Panc1 (cell line): Measurements from ENCODE around the gene TRERF1. TPM values are rescaled to one million over a fixed set of nuclear protein-coding genes. Genes with fewer than 3 reads are reported as not detected.

Experiments used
- ATAC-seq: fragments of 200-7000 bp; cut with Tn5 transposase; 2 replicates; pipeline ENCODE4 v1.9.1; 2020; ENCODE audit warnings: mild to moderate bottlenecking, moderate library complexity
- BruUV-seq: library from RNA; stranded (reverse); fragments of 400-500 nt; replicated peaks from 2 replicates; lab custom pipeline; 2021; lab: Mats Ljungman, UMichigan
- CTCF ChIA-PET: fragments of 300-600 bp; sonication (Branson Sonifier 250); formaldehyde crosslinking; loops from one replicate; lab custom pipeline; 2022; ENCODE audit warnings: antibody characterized with exemption; lab: Charles Lee
- POLR2A ChIA-PET: fragments of 300-600 bp; sonication (Branson Sonifier 250); formaldehyde crosslinking; loops from one replicate; lab custom pipeline; 2022; ENCODE audit warnings: antibody characterized with exemption; lab: Charles Lee
- DNase-seq: peaks from one replicate; pipeline ENCODE4 v3.0.0-alpha.2; 2010; ENCODE audit warnings: low read depth, low spot score
- H3K27ac ChIP-seq: 2 replicates; pipeline ENCODE4 v1.5.1; 2011; ENCODE audit warnings: mild to moderate bottlenecking, low read length, inconsistent platforms
- H3K27me3 ChIP-seq: fragments of 200-500 bp; sonication (Bioruptor generic); 2 replicates; pipeline ENCODE4 v1.6.0; 2014; ENCODE audit warnings: low read length, inconsistent platforms; ENCODE audit not compliant: control insufficient read depth, insufficient read depth
- H3K36me3 ChIP-seq: fragments of 200-500 bp; sonication (Bioruptor generic); 2 replicates; pipeline ENCODE4 v1.5.1; 2014; ENCODE audit warnings: inconsistent platforms, mild to moderate bottlenecking, low read length, moderate library complexity; ENCODE audit not compliant: control insufficient read depth, insufficient read depth
- H3K4me1 ChIP-seq: 2 replicates; pipeline ENCODE4 v1.5.1; 2011; ENCODE audit warnings: inconsistent platforms, mild to moderate bottlenecking, low read length, moderate library complexity; ENCODE audit not compliant: control insufficient read depth, insufficient read depth
- H3K4me3 ChIP-seq, 2 experiments: 2 replicates each; pipeline ENCODE4 v1.5.1; 2011 to 2012; ENCODE audit warnings: low read depth in 2 of 2, low read length in 2 of 2, mild to moderate bottlenecking in 2 of 2, inconsistent platforms in 1 of 2, moderate library complexity in 1 of 2
- H3K9me3 ChIP-seq: fragments of 200-500 bp; sonication (Bioruptor generic); 2 replicates; pipeline ENCODE4 v1.5.1; 2014; ENCODE audit warnings: low read depth, mild to moderate bottlenecking, inconsistent platforms, low read length, moderate library complexity; ENCODE audit not compliant: control insufficient read depth, insufficient read depth
- POLR2AphosphoS5 ChIP-seq: IDR thresholded peaks from 2 replicates; pipeline ENCODE4 v1.6.1; 2012; ENCODE audit warnings: mild to moderate bottlenecking, low read depth, low read length, moderate library complexity
- SIN3A ChIP-seq: IDR thresholded peaks from 2 replicates; pipeline ENCODE4 v1.6.1; 2012; ENCODE audit warnings: low read depth, mild to moderate bottlenecking, low read length, moderate library complexity, borderline replicate concordance; ENCODE audit not compliant: insufficient read depth
- TCF7L2 ChIP-seq: IDR thresholded peaks from 2 replicates; pipeline ENCODE4 v1.6.1; 2011; ENCODE audit warnings: mild to moderate bottlenecking, low read depth, low read length, inconsistent platforms
- in situ Hi-C: cut with HindIII; loops from 2 replicates; pipeline ENCODE4 v1.10.0; 2016; ENCODE audit warnings: low sequenced_read_pairs, low pct_unique_long_range_greater_than_20kb
- intact Hi-C: fragments of 100-400 bp; cut with micrococcal nuclease; formaldehyde crosslinking; loops from one replicate; pipeline ENCODE4 v1.10.0; 2022; ENCODE audit not compliant: unreplicated experiment
- total RNA-seq: library from RNA; stranded (reverse); gene quantifications from one replicate; pipeline ENCODE4 v1.2.1, GENCODE V29; 2021; ENCODE audit not compliant: unreplicated experiment
- TF ChIP-seq, protein P1 (sequence below), 2 experiments: IDR thresholded peaks; 2 replicates each; pipeline ENCODE4 v1.6.1; 2011 to 2012; ENCODE audit warnings: low read depth in 2 of 2, control low read depth in 1 of 2, low read length in 1 of 2, mild to moderate bottlenecking in 1 of 2, moderate library complexity in 1 of 2; ENCODE audit not compliant: insufficient read depth in 1 of 2
- TF ChIP-seq, protein P2 (sequence below): fragments of 450-650 bp; IDR thresholded peaks from 2 replicates; pipeline ENCODE4 v1.5.1; 2017; ENCODE audit warnings: mild to moderate bottlenecking

TRERF1 gene
- total RNA-seq, 1 experiment from 2014 or later, result 30.6 TPM

DNA sequence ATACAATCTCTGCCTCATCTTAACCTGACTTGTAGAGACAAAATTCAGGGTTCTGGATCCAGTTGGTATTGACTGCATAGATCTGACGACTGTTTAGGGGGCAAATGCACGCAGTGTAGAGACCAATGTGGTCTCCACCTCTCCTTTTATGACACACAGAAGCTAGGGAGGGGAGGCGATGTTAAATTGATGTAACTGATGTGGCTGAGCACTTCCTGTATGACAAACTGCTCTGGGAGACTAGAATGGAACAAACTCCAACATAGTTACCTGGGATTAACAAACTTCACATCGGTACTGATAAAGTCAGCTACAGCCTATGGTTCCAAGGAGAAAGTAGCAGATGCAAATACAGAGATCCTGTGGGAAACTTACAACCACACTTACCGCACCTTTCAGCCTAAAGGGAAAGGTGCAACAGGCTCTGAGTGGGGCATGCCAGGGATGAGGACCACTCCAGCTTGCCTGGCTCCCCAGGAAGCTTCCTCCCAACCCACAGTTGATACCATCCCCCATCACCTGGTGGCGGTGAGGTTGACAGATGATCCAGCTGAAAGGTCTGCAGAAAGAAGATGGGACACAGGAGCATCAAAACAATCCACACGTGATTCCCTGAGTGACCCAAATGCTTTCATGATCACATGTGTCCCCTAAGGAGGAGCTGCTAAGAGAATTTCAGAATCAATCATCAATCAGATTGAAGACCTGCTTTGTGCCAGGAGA lies 173.4 kb downstream of the TRERF1 start:
- peaks cover 29% of the 10 kb centered on the region for H3K4me1 ChIP-seq
- H3K36me3 ChIP-seq, result no peaks in the 10 kb centered on the region
- ChIA-PET POLR2A (no interaction called here), CTCF (no interaction called here)
- DNase-seq (no peak), ATAC-seq (no peak)
- H3K9me3 ChIP-seq, result no peaks in the 10 kb centered on the region
- TF ChIP-seq, protein P1, sequence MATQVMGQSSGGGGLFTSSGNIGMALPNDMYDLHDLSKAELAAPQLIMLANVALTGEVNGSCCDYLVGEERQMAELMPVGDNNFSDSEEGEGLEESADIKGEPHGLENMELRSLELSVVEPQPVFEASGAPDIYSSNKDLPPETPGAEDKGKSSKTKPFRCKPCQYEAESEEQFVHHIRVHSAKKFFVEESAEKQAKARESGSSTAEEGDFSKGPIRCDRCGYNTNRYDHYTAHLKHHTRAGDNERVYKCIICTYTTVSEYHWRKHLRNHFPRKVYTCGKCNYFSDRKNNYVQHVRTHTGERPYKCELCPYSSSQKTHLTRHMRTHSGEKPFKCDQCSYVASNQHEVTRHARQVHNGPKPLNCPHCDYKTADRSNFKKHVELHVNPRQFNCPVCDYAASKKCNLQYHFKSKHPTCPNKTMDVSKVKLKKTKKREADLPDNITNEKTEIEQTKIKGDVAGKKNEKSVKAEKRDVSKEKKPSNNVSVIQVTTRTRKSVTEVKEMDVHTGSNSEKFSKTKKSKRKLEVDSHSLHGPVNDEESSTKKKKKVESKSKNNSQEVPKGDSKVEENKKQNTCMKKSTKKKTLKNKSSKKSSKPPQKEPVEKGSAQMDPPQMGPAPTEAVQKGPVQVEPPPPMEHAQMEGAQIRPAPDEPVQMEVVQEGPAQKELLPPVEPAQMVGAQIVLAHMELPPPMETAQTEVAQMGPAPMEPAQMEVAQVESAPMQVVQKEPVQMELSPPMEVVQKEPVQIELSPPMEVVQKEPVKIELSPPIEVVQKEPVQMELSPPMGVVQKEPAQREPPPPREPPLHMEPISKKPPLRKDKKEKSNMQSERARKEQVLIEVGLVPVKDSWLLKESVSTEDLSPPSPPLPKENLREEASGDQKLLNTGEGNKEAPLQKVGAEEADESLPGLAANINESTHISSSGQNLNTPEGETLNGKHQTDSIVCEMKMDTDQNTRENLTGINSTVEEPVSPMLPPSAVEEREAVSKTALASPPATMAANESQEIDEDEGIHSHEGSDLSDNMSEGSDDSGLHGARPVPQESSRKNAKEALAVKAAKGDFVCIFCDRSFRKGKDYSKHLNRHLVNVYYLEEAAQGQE (IDR thresholded peaks at IDR 0.05; ENCODE audit: insufficient read depth in 1 of 2, low read depth in 2 of 2, low read length in 1 of 2), result no peak
- TF ChIP-seq, protein P2, sequence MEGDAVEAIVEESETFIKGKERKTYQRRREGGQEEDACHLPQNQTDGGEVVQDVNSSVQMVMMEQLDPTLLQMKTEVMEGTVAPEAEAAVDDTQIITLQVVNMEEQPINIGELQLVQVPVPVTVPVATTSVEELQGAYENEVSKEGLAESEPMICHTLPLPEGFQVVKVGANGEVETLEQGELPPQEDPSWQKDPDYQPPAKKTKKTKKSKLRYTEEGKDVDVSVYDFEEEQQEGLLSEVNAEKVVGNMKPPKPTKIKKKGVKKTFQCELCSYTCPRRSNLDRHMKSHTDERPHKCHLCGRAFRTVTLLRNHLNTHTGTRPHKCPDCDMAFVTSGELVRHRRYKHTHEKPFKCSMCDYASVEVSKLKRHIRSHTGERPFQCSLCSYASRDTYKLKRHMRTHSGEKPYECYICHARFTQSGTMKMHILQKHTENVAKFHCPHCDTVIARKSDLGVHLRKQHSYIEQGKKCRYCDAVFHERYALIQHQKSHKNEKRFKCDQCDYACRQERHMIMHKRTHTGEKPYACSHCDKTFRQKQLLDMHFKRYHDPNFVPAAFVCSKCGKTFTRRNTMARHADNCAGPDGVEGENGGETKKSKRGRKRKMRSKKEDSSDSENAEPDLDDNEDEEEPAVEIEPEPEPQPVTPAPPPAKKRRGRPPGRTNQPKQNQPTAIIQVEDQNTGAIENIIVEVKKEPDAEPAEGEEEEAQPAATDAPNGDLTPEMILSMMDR, result no peak
- TF ChIP-seq SIN3A (no peak), POLR2AphosphoS5 (no peak), TCF7L2 (no peak)
- BruUV-seq, result no TSS peak
- in situ Hi-C loops, result no loop called here
- no peak overlapping the region for H3K4me3 ChIP-seq
- intact Hi-C loops, result no loop called here
- H3K27me3 ChIP-seq, result no peaks in the 10 kb centered on the region
- no peak overlapping the region for H3K27ac ChIP-seq

DNA sequence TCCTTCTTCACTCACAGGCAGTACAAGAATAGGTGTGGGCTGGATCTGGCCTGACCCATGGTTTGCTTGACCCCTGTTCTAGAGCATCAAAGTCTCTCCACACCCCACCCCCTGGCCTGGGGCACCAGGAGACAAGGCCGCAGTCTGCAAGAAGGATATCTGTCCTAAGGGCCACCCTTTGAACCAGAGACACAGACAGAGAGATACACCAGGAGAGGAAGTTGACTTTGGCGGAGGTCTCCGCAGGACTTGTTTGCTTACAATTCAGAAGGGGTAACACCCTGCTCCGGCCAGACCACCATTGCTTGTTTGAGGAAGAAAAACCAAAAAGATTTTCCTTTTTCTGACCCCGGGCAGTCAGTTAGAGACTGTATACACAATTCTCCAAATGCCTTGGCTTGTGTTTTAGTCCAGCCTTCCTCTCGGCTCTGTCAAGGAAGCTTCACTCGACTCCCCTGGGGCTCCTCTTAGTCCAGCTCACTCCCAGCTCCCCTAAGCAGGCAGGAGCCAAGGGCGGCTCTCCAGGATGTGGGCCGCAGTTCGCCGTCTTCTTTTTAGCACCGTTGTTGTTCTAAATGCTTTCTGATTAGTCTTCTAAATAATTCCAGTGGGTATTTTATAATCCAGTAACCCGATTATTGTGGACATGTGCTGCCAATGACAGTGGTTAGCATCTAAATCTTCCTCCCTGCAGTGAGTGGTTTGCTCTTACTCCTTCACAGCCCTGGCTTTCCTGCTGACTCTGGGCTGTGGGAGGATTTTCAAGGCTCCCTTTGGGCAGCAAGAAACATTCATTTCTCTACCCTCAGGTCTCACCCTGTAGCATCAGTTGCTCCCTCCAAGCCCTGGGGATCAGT lies 175.5 kb downstream of the TRERF1 start:
- BruUV-seq, result no TSS peak
- H3K36me3 ChIP-seq, result no peaks in the 10 kb centered on the region
- POLR2A ChIA-PET, result no interaction called here
- DNase-seq (no peak), ATAC-seq (no peak)
- in situ Hi-C loops, result no loop called here
- no peak overlapping the region for H3K27ac ChIP-seq
- peaks cover 24% of the 10 kb centered on the region for H3K4me1 ChIP-seq
- no peak overlapping the region for H3K4me3 ChIP-seq
- CTCF ChIA-PET, result no interaction called here
- intact Hi-C loops, result no loop called here
- no peaks in the 10 kb centered on the region for H3K27me3 ChIP-seq
- no peaks in the 10 kb centered on the region for H3K9me3 ChIP-seq
- TF ChIP-seq, protein P2, result no peak
- TF ChIP-seq TCF7L2 (no peak), POLR2AphosphoS5 (no peak), SIN3A (no peak)
- TF ChIP-seq, protein P1 (IDR thresholded peaks at IDR 0.05; ENCODE audit: insufficient read depth in 1 of 2, low read depth in 2 of 2, low read length in 1 of 2), result no peak
